Fibroblast of pulmonary artery (primary cell): Measurements from ENCODE around the gene ACKR1.

Source experiments
- DNase-seq: peaks from one replicate; pipeline ENCODE4 v3.0.0-alpha.2; 2010; ENCODE audit warnings: low read depth
- H3K4me3 ChIP-seq: replicated peaks from 2 replicates; pipeline ENCODE4 v1.5.1; 2011; ENCODE audit warnings: low read depth, mild to moderate bottlenecking, control low read depth, low read length, moderate library complexity
- CTCF ChIP-seq: IDR thresholded peaks from 2 replicates; pipeline ENCODE4 v1.5.1; 2011; ENCODE audit warnings: mild to moderate bottlenecking, control low read depth, low read length, inconsistent platforms; ENCODE audit errors: missing control alignments

ACKR1 gene

GRCh38 chr1:159208175-159208825 is 3.6 kb downstream of the ACKR1 start:
- DNase-seq, result peak; percentile 29
- H3K4me3 ChIP-seq, result no peak overlapping the region
- no peak for TF ChIP-seq CTCF

GRCh38 chr1:159209061-159209460 is 4.4 kb downstream of the ACKR1 start:
- no peak for TF ChIP-seq CTCF
- no peak overlapping the region for H3K4me3 ChIP-seq
- no peak for DNase-seq

- DNase-seq, result peak; percentile 82
Measured at GRCh38 chr1:159211331-159212136, 6.9 kb downstream of the ACKR1 start.

GRCh38 chr1:159212596-159212995 is 7.9 kb downstream of the ACKR1 start:
- no peak for DNase-seq
- H3K4me3 ChIP-seq, result no peak overlapping the region
- no peak for TF ChIP-seq CTCF

More at GRCh38 chr1:159211331-159212136, 6.9 kb downstream of the ACKR1 start:
- H3K4me3 ChIP-seq, result no peak overlapping the region
- peak; percentile 84 for TF ChIP-seq CTCF

- DNase-seq, result peak; percentile 60
- peak; percentile 94 for TF ChIP-seq CTCF
- no peak overlapping the region for H3K4me3 ChIP-seq
Measured at GRCh38 chr1:159214149-159214760, 9.6 kb downstream of the ACKR1 start.

GRCh38 chr1:159218649-159219636 is 14.3 kb downstream of the ACKR1 start:
- TF ChIP-seq CTCF, result no peak

More at GRCh38 chr1:159218649-159219636, 14.3 kb downstream of the ACKR1 start:
- no peak overlapping the region for H3K4me3 ChIP-seq
- DNase-seq, result no peak
